Mucosa of descending colon (tissue), 3 donors: Measurements from ENCODE around the gene RPL3. TPM values are rescaled to one million over a fixed set of nuclear protein-coding genes. Genes with fewer than 3 reads are reported as not detected.

Experiments
- ATAC-seq: fragments of 200-7000 bp; cut with Tn5 transposase; one replicate; pipeline ENCODE4 v1.9.1; 2020; ENCODE audit warnings: mild to moderate bottlenecking, moderate library complexity
- DNase-seq, 3 donors: peaks; one replicate each; pipeline ENCODE4 v3.0.0-alpha.2; 2020
- H3K36me3 ChIP-seq: fragments of 200-600 bp; one replicate; pipeline ENCODE4 v1.8.0; 2021; ENCODE audit warnings: low read depth, mild to moderate bottlenecking
- H3K4me1 ChIP-seq: fragments of 200-600 bp; one replicate; pipeline ENCODE4 v1.8.0; 2021; ENCODE audit warnings: low read depth, mild to moderate bottlenecking
- H3K4me3 ChIP-seq: fragments of 200-600 bp; one replicate; pipeline ENCODE4 v1.8.0; 2021; ENCODE audit warnings: mild to moderate bottlenecking
- H3K9me3 ChIP-seq: fragments of 200-600 bp; one replicate; pipeline ENCODE4 v1.8.0; 2021; ENCODE audit warnings: mild to moderate bottlenecking
- intact Hi-C, 2 donors: fragments of 100-400 bp; cut with DNase I in 1 of 2; cut with micrococcal nuclease in 1 of 2; formaldehyde crosslinking; loops; one replicate each; pipeline versions ENCODE4 v1.11.0 to v1.11.1; 2022; cut with DNase I, micrococcal nuclease
- total RNA-seq, 3 donors: library from RNA; stranded (reverse); fragmentation: NEBNext Ultra II Directional in 2 of 3; extraction: Animal tissue kit (Norgen Biotek cat#: 25700) in 2 of 3; gene quantifications; one replicate each; pipeline versions ENCODE4 v1.2.1 to v1.2.4, GENCODE V29; 2021 to 2023
- TF ChIP-seq, protein P1 (sequence below): fragments of 200-600 bp; IDR thresholded peaks from one replicate; pipeline ENCODE4 v1.8.0; 2022; ENCODE audit warnings: antibody characterized with exemption, mild to moderate bottlenecking
- donor health status: DM: no; HTN: no; CAD: no; lungs with moderate emphysema.
- donor health status: DM: no; HTN: no; CAD: no.
- donor health status: DM: no; HTN: yes; CAD: no.

RPL3 gene
- total RNA-seq, 3 donors from 2014 or later, result 1,561 to 1,749 (median 1,709) TPM

DNA sequence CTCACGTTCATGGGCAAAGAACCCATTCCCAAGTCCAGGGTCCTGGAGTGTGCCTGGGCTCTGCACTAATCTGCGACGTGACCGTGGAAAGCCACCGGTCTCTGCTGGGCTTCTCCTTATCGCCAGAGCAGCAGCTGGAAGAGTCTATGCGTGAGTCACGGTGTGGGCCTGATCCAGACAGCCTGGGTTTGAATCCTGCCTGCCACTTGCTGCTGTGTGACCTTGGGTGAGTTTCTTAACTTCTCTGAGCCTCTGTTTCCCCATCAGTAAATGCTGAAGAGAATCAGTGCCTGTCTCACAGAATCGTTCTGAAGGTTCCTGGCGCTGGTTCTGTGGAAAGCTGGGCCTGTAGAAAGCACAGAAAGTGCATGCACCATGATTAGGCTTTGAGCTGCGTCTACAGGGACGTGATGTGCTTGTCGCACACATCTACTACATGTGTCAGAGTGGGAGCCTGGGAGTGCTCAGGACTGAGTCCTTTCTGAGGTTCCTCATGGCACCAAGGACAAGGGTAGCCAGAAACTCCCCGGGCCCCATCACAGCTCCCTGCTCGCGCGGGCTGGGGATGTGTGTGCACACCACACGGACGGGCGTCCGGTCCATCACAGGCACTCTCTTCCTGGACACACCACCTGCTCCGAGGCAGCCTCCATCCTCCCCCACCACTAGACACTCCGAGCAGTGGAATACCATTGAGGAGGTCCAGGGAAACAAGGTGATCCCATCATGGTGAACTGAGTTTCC lies 54.1 kb downstream of the RPL3 start:
- Histone ChIP-seq H3K4me3 (no peak overlapping the region), H3K4me1 (no peaks in the 10 kb centered on the region), H3K36me3 (no peaks in the 10 kb centered on the region), H3K9me3 (peaks cover 10% of the 10 kb centered on the region)
- DNase-seq, result no peak
- peak; percentile 8 for ATAC-seq
- TF ChIP-seq, protein P1, sequence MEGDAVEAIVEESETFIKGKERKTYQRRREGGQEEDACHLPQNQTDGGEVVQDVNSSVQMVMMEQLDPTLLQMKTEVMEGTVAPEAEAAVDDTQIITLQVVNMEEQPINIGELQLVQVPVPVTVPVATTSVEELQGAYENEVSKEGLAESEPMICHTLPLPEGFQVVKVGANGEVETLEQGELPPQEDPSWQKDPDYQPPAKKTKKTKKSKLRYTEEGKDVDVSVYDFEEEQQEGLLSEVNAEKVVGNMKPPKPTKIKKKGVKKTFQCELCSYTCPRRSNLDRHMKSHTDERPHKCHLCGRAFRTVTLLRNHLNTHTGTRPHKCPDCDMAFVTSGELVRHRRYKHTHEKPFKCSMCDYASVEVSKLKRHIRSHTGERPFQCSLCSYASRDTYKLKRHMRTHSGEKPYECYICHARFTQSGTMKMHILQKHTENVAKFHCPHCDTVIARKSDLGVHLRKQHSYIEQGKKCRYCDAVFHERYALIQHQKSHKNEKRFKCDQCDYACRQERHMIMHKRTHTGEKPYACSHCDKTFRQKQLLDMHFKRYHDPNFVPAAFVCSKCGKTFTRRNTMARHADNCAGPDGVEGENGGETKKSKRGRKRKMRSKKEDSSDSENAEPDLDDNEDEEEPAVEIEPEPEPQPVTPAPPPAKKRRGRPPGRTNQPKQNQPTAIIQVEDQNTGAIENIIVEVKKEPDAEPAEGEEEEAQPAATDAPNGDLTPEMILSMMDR, result no peak
- intact Hi-C loops, result no loop called here

DNA sequence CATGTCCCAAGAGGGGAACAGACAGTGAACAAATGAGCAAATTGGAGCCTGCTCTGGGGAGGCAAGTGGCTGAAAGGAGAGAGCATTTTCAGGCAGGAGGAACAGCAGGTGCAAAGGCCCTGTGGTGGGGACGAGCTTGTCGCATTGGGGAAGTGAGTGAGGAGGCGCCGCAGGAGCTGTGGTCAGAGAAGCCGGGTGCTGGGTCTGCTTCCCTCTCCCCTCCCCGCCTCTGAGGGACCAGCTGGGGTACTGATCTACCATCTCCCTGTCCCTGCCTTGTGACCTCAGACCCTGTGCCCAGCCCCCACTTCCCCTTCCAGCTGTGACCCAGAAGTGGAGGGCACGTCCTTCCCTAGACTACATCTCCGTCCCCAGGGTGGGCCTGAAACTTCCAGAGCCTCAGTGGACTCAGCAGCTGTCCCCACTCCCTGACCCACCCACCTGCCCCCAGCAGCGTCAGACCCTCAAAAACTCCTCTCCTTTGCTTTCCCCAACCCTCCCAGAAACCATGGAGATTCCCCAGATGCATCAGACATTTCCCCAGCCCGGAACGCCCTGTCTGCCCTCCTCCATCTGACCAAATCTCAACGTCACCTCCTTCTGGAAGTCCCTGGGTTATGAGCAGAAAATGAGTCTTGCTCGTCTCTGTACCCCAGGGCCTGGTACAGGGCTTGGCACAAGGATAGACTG lies 54.9 kb downstream of the RPL3 start:
- Histone ChIP-seq H3K36me3 (no peaks in the 10 kb centered on the region), H3K4me1 (no peaks in the 10 kb centered on the region), H3K4me3 (no peak overlapping the region), H3K9me3 (peaks cover 10% of the 10 kb centered on the region)
- peak in 2 of 3 donors; percentile 46 to 50 for DNase-seq
- intact Hi-C loops, result no loop called here
- ATAC-seq, result peak; percentile 58
- TF ChIP-seq, protein P1, result no peak

DNA sequence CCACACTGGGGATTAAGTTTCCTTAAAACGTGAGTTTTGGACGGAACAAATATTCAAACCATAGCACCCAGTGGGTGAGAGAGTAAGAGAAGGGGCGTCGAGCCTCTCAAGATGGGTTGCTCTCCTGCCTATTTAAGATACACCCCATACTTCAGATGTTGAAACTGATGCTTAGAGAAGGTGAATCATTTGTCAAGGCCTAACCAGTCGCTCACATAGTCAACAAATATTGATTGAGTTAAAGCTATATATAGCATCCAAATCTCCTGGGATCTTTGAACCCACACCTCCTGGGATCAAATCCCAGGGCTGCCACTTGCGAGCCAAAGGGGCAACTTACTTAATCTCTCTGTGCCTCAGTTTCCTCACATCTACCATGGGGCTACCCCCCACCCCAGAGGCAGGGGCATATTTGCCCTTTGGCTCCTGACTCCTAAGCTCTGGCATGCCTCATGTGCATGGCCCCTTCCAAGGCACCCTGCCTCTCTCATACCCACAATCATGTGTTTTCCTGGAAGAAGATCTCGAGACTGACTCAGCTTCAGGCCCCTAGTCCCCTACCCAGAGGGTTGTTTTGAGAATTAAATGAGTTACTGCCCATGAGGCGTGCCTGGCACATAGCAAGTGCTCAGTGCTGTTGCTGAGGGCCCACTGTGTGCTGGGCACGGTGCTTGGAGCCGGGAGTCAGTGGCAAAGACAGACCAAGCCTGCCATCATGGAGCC lies 55.6 kb downstream of the RPL3 start:
- TF ChIP-seq, protein P1, result no peak
- Histone ChIP-seq H3K36me3 (no peaks in the 10 kb centered on the region), H3K4me1 (no peaks in the 10 kb centered on the region), H3K4me3 (no peak overlapping the region), H3K9me3 (peaks cover 10% of the 10 kb centered on the region)
- no peak for ATAC-seq
- intact Hi-C loops, result no loop called here
- no peak for DNase-seq

Other genes with a start within 250 kb of the RPL3 start
- gene APOBEC3G, start 242.3 kb downstream of the RPL3 start, total RNA-seq, result 1 to 10 TPM; 5.7 to 6.2 (median 6.1) TPM
- under 1 TPM in 1 of 3 donors, not detected in 2; 0.51 TPM for gene APOBEC3H, start 222.4 kb downstream of the RPL3 start, total RNA-seq
- gene CBX7, start 166.9 kb downstream of the RPL3 start, total RNA-seq, result 100 to 1,000 TPM in 1 of 3 donors, 10 to 100 TPM in 2; 23.6 to 125 (median 29.2) TPM
- 10 to 100 TPM in 1 of 3 donors, 1 to 10 TPM in 2; 1.8 to 16.6 (median 5.4) TPM for gene PDGFB, start 74.6 kb downstream of the RPL3 start, total RNA-seq
- gene SYNGR1, start 30.4 kb upstream of the RPL3 start, total RNA-seq, result 10 to 100 TPM in 1 of 3 donors, 1 to 10 TPM in 2; 1.7 to 26.5 (median 2.9) TPM
- gene TAB1, start 80.2 kb upstream of the RPL3 start, total RNA-seq, result 10 to 100 TPM; 19.2 to 29.9 (median 24.8) TPM
- 1 to 10 TPM; 5.1 to 8.5 (median 6.5) TPM for gene MGAT3, start 137.4 kb upstream of the RPL3 start, total RNA-seq
- gene MIEF1, start 182.7 kb upstream of the RPL3 start, total RNA-seq, result 10 to 100 TPM; 29.8 to 38.4 (median 34.0) TPM
- gene ATF4, start 200.9 kb upstream of the RPL3 start, total RNA-seq, result 100 to 1,000 TPM; 201 to 581 (median 205) TPM
- 10 to 100 TPM; 59.1 to 77.7 (median 61.2) TPM for gene RPS19BP1, start 213.1 kb upstream of the RPL3 start, total RNA-seq